Smooth muscle cell (in vitro differentiated cells): ENCODE results near the gene NEB. TPM values are rescaled to one million over a fixed set of nuclear protein-coding genes. Genes with fewer than 3 reads are reported as not detected.
A peak's percentile ranks its signal among the peaks of the same experiment; 100 is the strongest.

ENCODE experiments used
- DNase-seq: peaks from one replicate; lab custom pipeline; 2025; ENCODE audit not compliant: unreplicated experiment; lab: John Stamatoyannopoulos, UW
- H2AFZ ChIP-seq: fragments of 200-600 bp; sonication (generic); 2 replicates; pipeline ENCODE4 v1.6.0; 2016; ENCODE audit warnings: antibody characterized with exemption, low read depth, mild to moderate bottlenecking
- H3F3A ChIP-seq: fragments of 200-600 bp; sonication (generic); 2 replicates; pipeline ENCODE4 v1.6.0; 2017; ENCODE audit warnings: antibody characterized with exemption, low read depth
- H3K27ac ChIP-seq: fragments of 200-600 bp; sonication (generic); 2 replicates; pipeline ENCODE4 v1.5.1; 2016; ENCODE audit warnings: low read depth, mild to moderate bottlenecking
- H3K27me3 ChIP-seq: fragments of 200-600 bp; sonication (generic); 2 replicates; pipeline ENCODE4 v1.6.1; 2016; ENCODE audit warnings: low read depth, mild to moderate bottlenecking
- H3K36me3 ChIP-seq: fragments of 200-600 bp; sonication (generic); 2 replicates; pipeline ENCODE4 v1.5.1; 2016; ENCODE audit warnings: low read depth
- H3K4me1 ChIP-seq: fragments of 200-600 bp; sonication (generic); 2 replicates; pipeline ENCODE4 v1.5.1; 2016; ENCODE audit warnings: low read depth
- H3K4me2 ChIP-seq: fragments of 200-600 bp; sonication (generic); 2 replicates; pipeline ENCODE4 v1.6.0; 2016; ENCODE audit warnings: mild to moderate bottlenecking
- H3K4me3 ChIP-seq: fragments of 200-600 bp; sonication (generic); 2 replicates; pipeline ENCODE4 v1.5.1; 2016; ENCODE audit warnings: mild to moderate bottlenecking
- H3K79me2 ChIP-seq: fragments of 200-600 bp; sonication (generic); 2 replicates; pipeline ENCODE4 v1.6.0; 2016; ENCODE audit warnings: low read depth, mild to moderate bottlenecking
- H3K9ac ChIP-seq: fragments of 200-600 bp; sonication (generic); 2 replicates; pipeline ENCODE4 v1.6.0; 2016; ENCODE audit warnings: low read depth
- H3K9me3 ChIP-seq: fragments of 200-600 bp; sonication (generic); replicated peaks from 2 replicates; pipeline ENCODE4 v1.5.1; 2016; ENCODE audit warnings: low read depth
- H4K20me1 ChIP-seq: fragments of 200-600 bp; sonication (generic); 2 replicates; pipeline ENCODE4 v1.6.0; 2016; ENCODE audit warnings: low read depth
- WGBS: methylation state at CpG from one replicate; pipeline ENCODE4 v1.1.7; 2016; ENCODE audit warnings: low lambda C conversion rate; 5-methylcytosine and 5-hydroxymethylcytosine counted together
- polyA plus RNA-seq: library from polyadenylated mRNA; unstranded; fragments of >200 nt; fragmentation: Nextera tagmentation; extraction: Ambion mirVana; gene quantifications from 2 replicates; pipeline ENCODE4 v1.2.1, GENCODE V29; 2016
- total RNA-seq: library from RNA; depleted of rRNA; stranded (reverse); fragments of >200 nt; gene quantifications from 2 replicates; pipeline ENCODE4 v1.2.3, GENCODE V29; 2014
- TF ChIP-seq, protein P1 (sequence below): fragments of 200-600 bp; sonication (generic); IDR thresholded peaks from 2 replicates; pipeline ENCODE4 v1.5.1; 2017; ENCODE audit warnings: borderline replicate concordance, mild to moderate bottlenecking, antibody characterized with exemption; ENCODE audit not compliant: insufficient read depth, poor library complexity, severe bottlenecking

NEB gene
- total and polyA plus RNA-seq, 2 experiments from 2014 or later, result 0.18 to 1.3 TPM

DNA sequence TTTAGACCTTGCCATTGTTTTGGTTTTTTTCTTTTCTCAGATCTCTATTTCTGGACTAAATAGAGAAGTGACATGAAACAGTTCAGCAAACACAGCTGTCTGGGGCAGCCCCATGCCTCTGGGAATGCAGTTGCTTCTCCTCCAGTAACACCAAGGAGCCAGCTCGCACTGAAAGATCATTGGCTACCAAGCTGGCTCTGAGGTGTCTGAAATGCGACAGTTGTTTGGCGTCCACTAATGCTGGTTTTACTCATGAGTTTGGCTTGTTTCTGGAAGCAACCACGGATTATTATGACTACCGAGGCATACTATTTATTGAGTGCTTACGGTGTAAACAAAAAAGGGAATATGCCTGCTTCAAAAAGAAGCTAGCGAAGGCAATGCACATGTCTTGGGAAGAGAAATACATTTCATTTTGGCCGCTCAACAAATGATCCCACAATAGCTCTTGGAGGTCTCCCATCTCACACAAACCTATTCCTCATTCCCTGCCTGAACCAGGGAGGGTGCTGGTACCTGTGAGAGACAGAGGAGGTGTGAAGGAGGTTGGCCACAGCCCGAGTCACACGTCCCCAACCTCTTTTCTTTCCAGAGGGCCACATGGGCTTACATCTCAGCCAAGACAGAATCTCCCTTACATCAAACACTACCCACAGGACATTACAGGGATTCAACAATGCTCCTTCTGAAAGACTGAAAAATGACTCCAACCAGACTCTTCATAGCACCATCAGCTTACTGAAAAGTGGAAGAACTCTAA, 37.5 kb upstream of the NEB start:
- H3K36me3 ChIP-seq, result no peaks in the 10 kb centered on the region
- peak overlapping the region; percentile 99 for H3K27ac ChIP-seq
- H3F3A ChIP-seq, result peaks cover 15% of the 10 kb centered on the region
- TF ChIP-seq, protein P1, sequence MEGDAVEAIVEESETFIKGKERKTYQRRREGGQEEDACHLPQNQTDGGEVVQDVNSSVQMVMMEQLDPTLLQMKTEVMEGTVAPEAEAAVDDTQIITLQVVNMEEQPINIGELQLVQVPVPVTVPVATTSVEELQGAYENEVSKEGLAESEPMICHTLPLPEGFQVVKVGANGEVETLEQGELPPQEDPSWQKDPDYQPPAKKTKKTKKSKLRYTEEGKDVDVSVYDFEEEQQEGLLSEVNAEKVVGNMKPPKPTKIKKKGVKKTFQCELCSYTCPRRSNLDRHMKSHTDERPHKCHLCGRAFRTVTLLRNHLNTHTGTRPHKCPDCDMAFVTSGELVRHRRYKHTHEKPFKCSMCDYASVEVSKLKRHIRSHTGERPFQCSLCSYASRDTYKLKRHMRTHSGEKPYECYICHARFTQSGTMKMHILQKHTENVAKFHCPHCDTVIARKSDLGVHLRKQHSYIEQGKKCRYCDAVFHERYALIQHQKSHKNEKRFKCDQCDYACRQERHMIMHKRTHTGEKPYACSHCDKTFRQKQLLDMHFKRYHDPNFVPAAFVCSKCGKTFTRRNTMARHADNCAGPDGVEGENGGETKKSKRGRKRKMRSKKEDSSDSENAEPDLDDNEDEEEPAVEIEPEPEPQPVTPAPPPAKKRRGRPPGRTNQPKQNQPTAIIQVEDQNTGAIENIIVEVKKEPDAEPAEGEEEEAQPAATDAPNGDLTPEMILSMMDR, result no peak
- H3K4me1 ChIP-seq, result peaks cover 25% of the 10 kb centered on the region
- H3K4me2 ChIP-seq, result peak overlapping the region; percentile 13
- H2AFZ ChIP-seq, result no peak overlapping the region
- no peak overlapping the region for H3K4me3 ChIP-seq
- 38% methylated on average over 10 of the region's 10 CpGs for WGBS
- H3K9ac ChIP-seq, result peak overlapping the region; percentile 85
- DNase-seq, result no peak
- no peaks in the 10 kb centered on the region for H3K79me2 ChIP-seq
- no peaks in the 10 kb centered on the region for H3K27me3 ChIP-seq
- H3K9me3 ChIP-seq, result no peaks in the 10 kb centered on the region
- no peaks in the 10 kb centered on the region for H4K20me1 ChIP-seq

- no peak for DNase-seq
- H4K20me1 ChIP-seq, result no peaks in the 10 kb centered on the region
- no peaks in the 10 kb centered on the region for H3K79me2 ChIP-seq
- peak overlapping the region; percentile 58 for H3K9ac ChIP-seq
- H3K36me3 ChIP-seq, result no peaks in the 10 kb centered on the region
- WGBS, result 100% methylated on average over 2 of the region's 2 CpGs
- peak overlapping the region; percentile 99 for H3K27ac ChIP-seq
- peaks cover 32% of the 10 kb centered on the region for H3K4me1 ChIP-seq
- H3F3A ChIP-seq, result peaks cover 15% of the 10 kb centered on the region
- H3K27me3 ChIP-seq, result no peaks in the 10 kb centered on the region
- TF ChIP-seq, protein P1, result no peak
- peak overlapping the region; percentile 13 for H3K4me2 ChIP-seq
- no peaks in the 10 kb centered on the region for H3K9me3 ChIP-seq
- H2AFZ ChIP-seq, result no peak overlapping the region
- H3K4me3 ChIP-seq, result no peak overlapping the region
Observed at GRCh38 chr2:151770995-151771394, 36.7 kb upstream of the NEB start.

GRCh38 chr2:151769606-151770005, 35.3 kb upstream of the NEB start:
- Histone ChIP-seq H4K20me1 (no peaks in the 10 kb centered on the region), H3K9ac (no peak overlapping the region), H3K4me2 (no peak overlapping the region), H3K4me3 (no peak overlapping the region), H3K79me2 (no peaks in the 10 kb centered on the region), H2AFZ (no peak overlapping the region), H3K27me3 (no peaks in the 10 kb centered on the region), H3F3A (peaks cover 15% of the 10 kb centered on the region), H3K27ac (no peak overlapping the region), H3K9me3 (no peaks in the 10 kb centered on the region), H3K4me1 (peaks cover 36% of the 10 kb centered on the region), H3K36me3 (no peaks in the 10 kb centered on the region)
- TF ChIP-seq, protein P1, result no peak
- WGBS, result 92% methylated on average over 1 of the region's 1 CpG
- DNase-seq, result no peak

DNA sequence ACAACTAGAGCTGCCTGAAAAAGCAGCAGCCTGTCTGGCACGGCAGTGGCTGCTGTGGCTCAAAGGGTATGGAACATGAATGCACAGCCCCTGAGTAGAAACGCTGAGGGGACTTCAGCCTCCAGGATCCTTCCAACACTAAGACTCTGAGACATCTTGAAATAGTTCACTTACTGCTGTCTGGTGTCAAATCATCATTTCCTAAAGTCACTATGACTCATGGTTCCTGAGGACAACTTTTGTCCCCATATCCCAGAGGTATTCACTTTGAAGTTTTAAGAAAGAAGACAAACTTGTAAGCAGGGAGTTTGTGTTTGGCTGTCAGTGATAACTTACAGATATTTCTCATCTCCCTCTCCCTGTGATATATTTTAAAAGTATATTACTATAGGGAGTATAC, 33.3 kb upstream of the NEB start:
- TF ChIP-seq, protein P1, result no peak
- Histone ChIP-seq H3K4me2 (peak overlapping the region; percentile 58), H3K4me3 (no peak overlapping the region), H3K4me1 (peaks cover 24% of the 10 kb centered on the region), H3K9ac (peak overlapping the region; percentile 1), H3K9me3 (no peaks in the 10 kb centered on the region), H3K27ac (peak overlapping the region; percentile 78), H4K20me1 (no peaks in the 10 kb centered on the region), H3F3A (peaks cover 8% of the 10 kb centered on the region), H2AFZ (no peak overlapping the region), H3K36me3 (no peaks in the 10 kb centered on the region), H3K79me2 (no peaks in the 10 kb centered on the region), H3K27me3 (no peaks in the 10 kb centered on the region)
- WGBS, result 18% methylated on average over 2 of the region's 2 CpGs
- DNase-seq, result no peak
